Neuron (in vitro differentiated cells): ENCODE results near the gene BHLHE23.

Experiments used
- H2AFZ ChIP-seq: one replicate; pipeline ENCODE4 v1.6.1; 2013; ENCODE audit warnings: low read depth, mild to moderate bottlenecking, inconsistent platforms, low read length, moderate library complexity
- H3K27me3 ChIP-seq: one replicate; pipeline ENCODE4 v1.6.1; 2013; ENCODE audit warnings: low read length; ENCODE audit not compliant: insufficient read depth
- H3K36me3 ChIP-seq: one replicate; pipeline ENCODE4 v1.6.1; 2013; ENCODE audit warnings: low read length; ENCODE audit not compliant: insufficient read depth
- H3K4me1 ChIP-seq: one replicate; pipeline ENCODE4 v1.6.1; 2013; ENCODE audit warnings: low read length; ENCODE audit not compliant: insufficient read depth
- H3K4me3 ChIP-seq: 2 replicates; pipeline ENCODE4 v1.5.1; 2013; ENCODE audit warnings: mild to moderate bottlenecking, low read length, moderate library complexity
- H3K9me3 ChIP-seq: one replicate; pipeline ENCODE4 v1.6.1; 2013; ENCODE audit warnings: low read length

BHLHE23 gene

GRCh38 chr20:63006540-63007359, at the start of gene BHLHE23:
Gene BHLHE23 (minus strand): TSS chr20:63006964. CDS start chr20:63006774, 190 bp downstream.
- no peak within 1 kb of the TSS for H3K4me3 ChIP-seq

DNA sequence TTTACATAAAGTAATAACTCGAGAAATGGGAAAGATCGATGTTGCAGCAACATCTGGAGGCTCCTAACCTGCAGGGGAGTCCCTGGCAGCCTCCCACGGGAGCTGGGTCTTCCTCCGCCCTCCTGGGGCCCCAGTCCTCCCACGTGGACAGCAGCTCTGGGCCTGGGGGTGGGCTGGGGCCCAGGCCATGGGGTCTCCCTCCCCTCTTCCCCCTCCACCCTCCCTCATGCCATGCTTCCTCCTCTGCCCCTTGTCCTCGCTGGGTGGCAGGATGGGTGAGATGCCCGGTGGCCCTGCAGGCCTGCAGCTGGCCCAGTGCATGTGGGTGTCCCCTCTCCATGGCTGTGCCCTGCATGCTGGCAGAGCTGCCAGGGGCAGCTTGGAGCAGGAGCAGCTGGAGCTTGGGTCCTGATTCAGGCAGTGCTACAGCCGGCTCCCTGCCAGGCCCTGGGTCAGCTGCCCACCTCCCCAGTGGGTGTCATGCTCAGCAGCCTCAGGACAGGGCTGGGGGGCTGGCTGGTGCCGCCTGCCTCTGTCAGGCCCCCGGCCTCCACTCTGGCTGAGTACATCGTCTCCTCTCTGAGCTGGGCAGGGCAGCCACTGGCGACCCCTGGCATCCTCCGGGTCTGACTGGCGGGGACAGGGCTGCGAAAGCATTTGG, 48.9 kb upstream of the BHLHE23 start:
- Histone ChIP-seq H2AFZ (no peak overlapping the region), H3K4me3 (no peak overlapping the region), H3K36me3 (no peaks in the 10 kb centered on the region), H3K27me3 (peaks cover 9% of the 10 kb centered on the region), H3K4me1 (peaks cover 26% of the 10 kb centered on the region), H3K9me3 (no peaks in the 10 kb centered on the region)

More at GRCh38 chr20:63006540-63007359, at the start of gene BHLHE23:
- no peak within 1 kb of the TSS for H2AFZ ChIP-seq
- peaks cover 7% of the 10 kb centered on the region for H3K4me1 ChIP-seq
- H3K9me3 ChIP-seq: no peaks in the 10 kb centered on the region
- no peaks in the 10 kb centered on the region for H3K36me3 ChIP-seq
- peaks cover 69% of the 10 kb centered on the region for H3K27me3 ChIP-seq

DNA sequence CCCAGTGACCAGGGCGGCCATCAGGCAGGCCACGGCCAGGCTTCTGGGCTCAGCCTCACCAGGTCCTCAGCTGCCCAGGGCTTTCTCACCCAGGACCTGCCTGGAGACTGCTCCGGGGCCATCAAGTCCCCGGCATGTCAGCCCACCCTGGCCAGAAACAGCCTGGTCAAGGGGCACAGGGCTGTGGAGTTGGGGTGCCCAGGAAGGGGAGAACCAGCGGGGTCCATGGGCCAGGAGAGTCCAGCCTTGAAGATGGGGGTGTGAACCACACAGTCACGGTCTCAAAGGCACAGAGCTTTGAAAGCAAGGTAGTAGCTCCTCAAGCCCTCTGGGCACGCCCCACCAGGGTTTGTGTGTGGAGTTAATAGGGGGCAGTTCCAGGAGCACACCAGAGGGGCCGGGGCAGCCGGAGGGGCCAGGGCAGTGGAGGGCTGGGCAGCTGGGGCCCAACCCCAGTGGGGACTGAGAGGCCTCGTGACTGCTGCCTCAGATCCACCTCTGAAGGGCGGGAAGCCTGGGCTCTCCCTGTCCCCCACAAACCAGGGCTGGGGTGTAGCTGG, 48.0 kb upstream of the BHLHE23 start:
- H3K36me3 ChIP-seq: no peaks in the 10 kb centered on the region
- no peak overlapping the region for H3K4me3 ChIP-seq
- no peak overlapping the region for H2AFZ ChIP-seq
- H3K9me3 ChIP-seq: no peaks in the 10 kb centered on the region
- H3K4me1 ChIP-seq: peaks cover 22% of the 10 kb centered on the region
- peaks cover 9% of the 10 kb centered on the region for H3K27me3 ChIP-seq

DNA sequence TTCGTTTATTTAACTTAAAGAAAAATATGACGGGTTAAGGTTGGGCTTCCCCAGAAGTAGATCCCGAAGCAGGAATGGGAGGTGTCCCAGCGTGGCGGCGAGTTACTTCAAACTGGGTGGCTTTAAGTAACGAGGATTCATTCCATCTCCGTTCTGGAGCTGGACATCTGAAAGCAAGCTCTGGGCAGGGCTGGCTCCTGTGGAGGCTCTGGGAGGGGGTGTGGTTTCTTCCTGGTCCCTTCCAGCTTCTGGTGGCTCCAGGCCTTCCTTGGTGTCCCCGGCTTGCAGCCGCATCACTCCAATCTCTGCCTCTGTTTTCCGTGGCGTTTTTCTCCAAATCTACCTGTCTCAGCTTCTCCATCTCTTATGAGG, 47.3 kb upstream of the BHLHE23 start:
- H3K9me3 ChIP-seq: no peaks in the 10 kb centered on the region
- no peak overlapping the region for H2AFZ ChIP-seq
- no peak overlapping the region for H3K4me3 ChIP-seq
- no peaks in the 10 kb centered on the region for H3K36me3 ChIP-seq
- H3K27me3 ChIP-seq: peaks cover 9% of the 10 kb centered on the region
- H3K4me1 ChIP-seq: peaks cover 20% of the 10 kb centered on the region

DNA sequence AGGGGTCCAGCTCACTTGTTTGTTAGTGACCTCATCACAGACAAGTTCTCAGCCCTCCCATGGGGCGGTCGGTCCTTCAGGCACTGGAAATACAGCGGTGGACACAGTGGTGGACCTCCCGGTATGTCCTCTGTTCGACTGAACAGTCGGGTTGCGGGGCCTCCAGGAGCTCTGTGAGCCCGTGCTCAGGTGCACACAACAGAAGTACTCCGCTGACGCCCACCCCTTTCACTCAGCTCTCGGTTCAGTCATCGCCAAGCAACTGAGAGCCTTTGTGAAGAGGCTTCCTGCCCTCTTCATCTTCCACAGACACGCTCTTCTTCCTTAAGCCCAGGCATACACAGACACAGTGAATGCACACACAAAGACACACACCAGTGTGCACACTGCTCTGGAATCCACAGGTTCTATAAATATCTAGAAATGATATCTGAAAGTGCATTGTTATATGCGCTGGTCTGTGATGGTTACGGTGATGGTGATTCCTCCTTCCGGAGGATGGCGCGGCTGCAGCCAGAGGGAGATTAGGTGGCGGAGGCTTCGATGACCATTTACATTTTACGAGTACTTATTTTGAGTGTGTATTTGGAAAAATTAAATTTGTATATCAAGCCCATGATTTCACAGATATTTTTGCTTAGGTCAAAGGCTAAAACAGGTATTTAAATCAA, 46.8 kb upstream of the BHLHE23 start:
- Histone ChIP-seq H3K9me3 (no peaks in the 10 kb centered on the region), H3K27me3 (peaks cover 8% of the 10 kb centered on the region), H3K4me1 (peaks cover 20% of the 10 kb centered on the region), H3K36me3 (no peaks in the 10 kb centered on the region), H3K4me3 (no peak overlapping the region), H2AFZ (no peak overlapping the region)

GRCh38 chr20:63052571-63053431, 46.0 kb upstream of the BHLHE23 start:
- Histone ChIP-seq H3K27me3 (peaks cover 5% of the 10 kb centered on the region), H3K36me3 (no peaks in the 10 kb centered on the region), H2AFZ (no peak overlapping the region), H3K4me3 (no peak overlapping the region), H3K9me3 (peaks cover 4% of the 10 kb centered on the region), H3K4me1 (peaks cover 20% of the 10 kb centered on the region)

DNA sequence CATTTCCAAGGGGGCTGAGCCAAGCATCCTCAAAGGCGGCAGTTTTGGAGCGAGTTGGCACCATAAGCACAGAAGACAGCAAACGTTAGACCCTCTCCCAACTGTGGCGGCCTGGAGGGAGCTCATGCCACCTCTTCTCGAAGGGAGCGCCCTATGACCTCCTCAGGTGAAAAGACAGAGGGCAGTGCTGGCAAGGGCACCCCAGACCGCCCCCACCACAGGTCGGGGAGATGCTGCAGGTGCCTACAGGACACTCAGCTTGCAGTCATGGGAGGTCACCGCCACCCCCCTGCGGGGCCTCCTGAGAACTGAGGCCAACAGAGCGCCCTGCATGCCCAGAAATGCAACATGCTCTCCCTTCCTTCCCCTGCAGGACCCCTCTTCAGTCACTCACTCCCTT, 45.1 kb upstream of the BHLHE23 start:
- no peak overlapping the region for H3K4me3 ChIP-seq
- H3K27me3 ChIP-seq: peaks cover 8% of the 10 kb centered on the region
- H3K9me3 ChIP-seq: peaks cover 4% of the 10 kb centered on the region
- no peaks in the 10 kb centered on the region for H3K36me3 ChIP-seq
- no peak overlapping the region for H2AFZ ChIP-seq
- peaks cover 20% of the 10 kb centered on the region for H3K4me1 ChIP-seq

- Histone ChIP-seq H2AFZ (no peak overlapping the region), H3K36me3 (no peaks in the 10 kb centered on the region), H3K4me3 (no peak overlapping the region), H3K9me3 (peaks cover 4% of the 10 kb centered on the region), H3K4me1 (peaks cover 20% of the 10 kb centered on the region), H3K27me3 (peaks cover 14% of the 10 kb centered on the region)
Observed at GRCh38 chr20:63051186-63051860, 44.6 kb upstream of the BHLHE23 start.

DNA sequence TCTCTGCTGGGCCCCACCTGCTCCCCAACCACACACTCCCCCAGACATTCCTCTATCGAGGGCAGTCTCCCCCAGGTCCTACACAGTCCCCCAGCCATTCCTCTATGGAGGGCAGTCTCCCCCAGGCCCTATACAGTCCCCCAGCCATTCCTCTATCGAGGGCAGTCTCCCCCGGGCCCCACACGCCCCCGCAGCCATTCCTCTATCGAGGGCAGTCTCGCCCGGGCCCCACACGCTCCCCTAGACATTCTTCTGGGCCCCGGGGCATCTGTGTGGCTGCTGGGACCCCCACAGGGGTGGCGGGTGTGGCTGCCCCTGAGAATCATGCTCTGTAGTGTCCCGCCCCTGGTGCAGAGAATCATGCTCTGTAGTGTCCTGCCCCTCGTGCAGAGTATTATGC, 43.6 kb upstream of the BHLHE23 start:
- Histone ChIP-seq H3K27me3 (peaks cover 18% of the 10 kb centered on the region), H3K36me3 (no peaks in the 10 kb centered on the region), H3K4me1 (peaks cover 13% of the 10 kb centered on the region), H3K9me3 (peaks cover 4% of the 10 kb centered on the region), H3K4me3 (no peak overlapping the region), H2AFZ (no peak overlapping the region)

DNA sequence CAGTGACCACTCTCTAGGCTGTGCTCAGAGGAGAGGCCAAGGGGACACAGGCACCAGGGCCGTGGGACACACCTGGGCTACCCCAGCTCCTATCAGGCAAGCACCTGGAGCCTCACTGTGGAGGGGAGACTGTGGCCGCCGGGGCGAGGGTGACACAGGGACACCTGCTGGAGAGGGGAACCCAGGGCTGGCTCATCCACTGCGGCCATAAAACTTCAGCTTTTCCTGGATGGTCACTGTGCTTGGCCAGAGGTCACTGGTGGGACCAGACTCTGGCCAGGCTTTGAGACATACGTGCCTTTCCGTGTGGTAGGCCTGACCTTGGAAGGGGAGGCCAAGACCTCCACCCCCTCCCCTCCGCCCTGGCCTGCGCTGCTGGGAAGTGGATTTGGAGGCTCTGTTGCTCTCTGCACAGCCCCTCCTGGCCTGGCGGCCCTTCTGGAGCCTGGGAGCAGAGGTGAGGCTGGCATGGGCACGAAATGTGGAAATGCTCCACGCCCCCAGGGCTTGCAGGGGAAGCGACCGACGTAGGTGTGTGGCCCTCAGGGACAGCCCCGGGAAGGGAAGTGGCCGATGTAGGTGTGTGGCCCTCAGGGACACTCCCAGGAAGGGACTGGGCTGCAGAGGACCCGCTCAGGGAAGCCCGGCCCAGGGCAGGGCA, 42.9 kb upstream of the BHLHE23 start:
- Histone ChIP-seq H3K4me1 (peaks cover 13% of the 10 kb centered on the region), H3K27me3 (peaks cover 21% of the 10 kb centered on the region), H3K36me3 (no peaks in the 10 kb centered on the region), H3K9me3 (peaks cover 4% of the 10 kb centered on the region), H3K4me3 (no peak overlapping the region), H2AFZ (no peak overlapping the region)

DNA sequence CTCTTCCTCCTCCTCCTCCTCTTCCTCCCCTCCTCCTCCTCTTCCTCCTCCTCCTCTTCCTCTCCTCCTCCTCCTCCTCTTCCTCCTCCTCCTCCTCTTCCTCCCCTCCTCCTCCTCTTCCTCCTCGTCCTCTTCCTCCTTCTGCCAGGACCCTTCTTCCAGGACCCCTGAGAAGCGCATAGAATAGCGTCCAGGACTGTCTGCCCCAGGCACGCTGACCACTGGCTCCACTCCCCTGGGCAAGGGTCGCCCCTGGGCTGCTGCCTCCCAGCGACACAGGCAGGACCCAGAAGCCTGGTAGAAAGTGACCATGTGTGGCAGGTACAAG, 42.4 kb upstream of the BHLHE23 start:
- Histone ChIP-seq H3K4me3 (no peak overlapping the region), H3K36me3 (no peaks in the 10 kb centered on the region), H3K27me3 (peaks cover 24% of the 10 kb centered on the region), H3K4me1 (peaks cover 13% of the 10 kb centered on the region), H2AFZ (no peak overlapping the region), H3K9me3 (peaks cover 4% of the 10 kb centered on the region)
